B cell (primary cell): ENCODE measurements around the gene CEP295NL. TPM values are rescaled to one million over a fixed set of nuclear protein-coding genes. Genes with fewer than 3 reads are reported as not detected.

Experiments
- ATAC-seq: fragments of 200-7000 bp; cut with Tn5 transposase; one replicate; pipeline ENCODE4 v1.10.0; 2021; ENCODE audit warnings: low read depth, mild to moderate bottlenecking, moderate number of reproducible peaks, moderate library complexity
- CTCF ChIA-PET: fragments of 350-600 bp; sonication (Branson Sonifier 250); formaldehyde crosslinking; loops from one replicate; lab custom pipeline; 2021; ENCODE audit warnings: antibody characterized with exemption, inconsistent platforms; lab: Charles Lee
- POLR2A ChIA-PET: fragments of 350-600 bp; sonication (Branson Sonifier 250); formaldehyde crosslinking; loops from one replicate; lab custom pipeline; 2021; ENCODE audit warnings: antibody characterized with exemption; lab: Charles Lee
- DNase-seq: peaks from one replicate; pipeline ENCODE4 v3.0.0; 2013
- H2AFZ ChIP-seq: 2 replicates; pipeline ENCODE4 v1.6.1; 2012; ENCODE audit warnings: mild to moderate bottlenecking, low read depth, low read length; ENCODE audit not compliant: insufficient read depth, poor library complexity, severe bottlenecking
- H3K27ac ChIP-seq, 2 donors: 1 replicate in 1 of 2; 2 replicates in 1 of 2; pipeline ENCODE4 v1.5.1; 2012 to 2013; ENCODE audit warnings: low read length in 2 of 2, mild to moderate bottlenecking in 2 of 2, moderate library complexity in 1 of 2
- H3K27me3 ChIP-seq, 4 experiments: fragments of 200-600 bp in 1 of 4; sonication (generic) in 1 of 4; replicated peaks in 1 of 4; 1 replicate in 2 of 4; 2 replicates in 2 of 4; pipeline versions ENCODE4 v1.6.1 to v1.7.0; 2013 to 2016; ENCODE audit warnings: low read length in 3 of 4, mild to moderate bottlenecking in 2 of 4, mixed read lengths in 1 of 4, moderate library complexity in 1 of 4; ENCODE audit not compliant: insufficient read depth in 4 of 4, control insufficient read depth in 3 of 4; ENCODE audit errors: control extremely low read depth in 1 of 4
- H3K36me3 ChIP-seq, 2 experiments: replicated peaks in 1 of 2; 1 replicate in 1 of 2; 2 replicates in 1 of 2; pipeline versions ENCODE4 v1.6.1 to v1.7.1; 2013; ENCODE audit warnings: low read length in 1 of 2; ENCODE audit not compliant: insufficient read depth in 2 of 2, control insufficient read depth in 1 of 2; ENCODE audit errors: control extremely low read depth in 1 of 2, extremely low read depth in 1 of 2
- H3K4me1 ChIP-seq, 2 donors: fragments of 200-600 bp in 1 of 2; sonication (generic) in 1 of 2; 1 replicate in 1 of 2; 2 replicates in 1 of 2; pipeline versions ENCODE4 v1.5.1 to v1.6.1; 2013 to 2017; ENCODE audit warnings: low read length in 2 of 2; ENCODE audit not compliant: control insufficient read depth in 2 of 2, insufficient read depth in 2 of 2
- H3K4me2 ChIP-seq: replicated peaks from 2 replicates; pipeline ENCODE3; 2012; ENCODE audit warnings: mild to moderate bottlenecking, low read depth, low read length; ENCODE audit not compliant: poor library complexity, severe bottlenecking
- H3K4me3 ChIP-seq, 5 experiments: fragments of 200-600 bp in 1 of 5; sonication (generic) in 1 of 5; 1 replicate in 3 of 5; 2 replicates in 2 of 5; pipeline versions ENCODE4 v1.5.1 to v1.7.0; 2011 to 2016; ENCODE audit warnings: low read length in 4 of 5, mild to moderate bottlenecking in 4 of 5, low read depth in 2 of 5, control low read depth in 1 of 5, moderate library complexity in 1 of 5; ENCODE audit not compliant: insufficient read depth in 1 of 5; ENCODE audit errors: control extremely low read depth in 1 of 5, extremely low read depth in 1 of 5
- H3K79me2 ChIP-seq: fragments of 200-600 bp; sonication (generic); one replicate; pipeline ENCODE4 v1.6.0; 2016; ENCODE audit warnings: low read length; ENCODE audit not compliant: control insufficient read depth, insufficient read depth
- H3K9ac ChIP-seq: fragments of 200-600 bp; sonication (generic); 2 replicates; pipeline ENCODE4 v1.6.1; 2017; ENCODE audit warnings: mild to moderate bottlenecking, low read length, moderate library complexity
- H3K9me3 ChIP-seq, 3 donors: one replicate each; pipeline versions ENCODE4 v1.6.1 to v1.7.1; 2013; ENCODE audit warnings: low read length in 2 of 3; ENCODE audit not compliant: control insufficient read depth in 2 of 3, insufficient read depth in 1 of 3; ENCODE audit errors: control extremely low read depth in 1 of 3
- H4K20me1 ChIP-seq: 2 replicates; pipeline ENCODE4 v1.6.0; 2012; ENCODE audit warnings: mild to moderate bottlenecking, low read length; ENCODE audit not compliant: insufficient read depth, control insufficient read depth, poor library complexity, severe bottlenecking
- H3K27ac Mint-ChIP-seq: one replicate; pipeline ENCODE4 v1.8.0; 2021; ENCODE audit warnings: mixed read lengths
- H3K27me3 Mint-ChIP-seq: one replicate; pipeline ENCODE4 v1.8.0; 2021; ENCODE audit warnings: mixed read lengths
- H3K4me1 Mint-ChIP-seq: one replicate; pipeline ENCODE4 v1.8.0; 2021; ENCODE audit warnings: mixed read lengths
- H3K4me3 Mint-ChIP-seq: one replicate; pipeline ENCODE4 v1.8.0; 2021; ENCODE audit warnings: mixed read lengths
- H3K9me3 Mint-ChIP-seq: one replicate; pipeline ENCODE4 v1.8.0; 2022; ENCODE audit warnings: mixed read lengths; ENCODE audit not compliant: insufficient read depth
- CTCF ChIP-seq: fragments of 200-600 bp; IDR thresholded peaks from one replicate; pipeline ENCODE4 v1.8.0; 2022; ENCODE audit warnings: antibody characterized with exemption, mild to moderate bottlenecking
- EZH2 ChIP-seq: IDR thresholded peaks from 2 replicates; pipeline ENCODE4 v1.6.1; 2012; ENCODE audit warnings: borderline replicate concordance, low read depth, mild to moderate bottlenecking, moderate library complexity, low read length; ENCODE audit not compliant: insufficient read depth, poor library complexity, severe bottlenecking
- WGBS: methylation state at CpG from one replicate; pipeline ENCODE4 v1.1.5; 2013; ENCODE audit warnings: missing lambda C conversion rate; ENCODE audit not compliant: insufficient coverage; 5-methylcytosine and 5-hydroxymethylcytosine counted together
- intact Hi-C: fragments of 100-400 bp; cut with micrococcal nuclease; formaldehyde crosslinking; loops from one replicate; pipeline ENCODE4 v1.10.0; 2022
- polyA plus RNA-seq: library from polyadenylated mRNA; depleted of rRNA; stranded (reverse); fragments of >200 nt; gene quantifications from 2 replicates; pipeline ENCODE4 v1.2.3, GENCODE V29; 2012
- total RNA-seq, 2 donors: library from RNA; stranded (reverse); fragments of 120-200 nt in 1 of 2; gene quantifications; 1 replicate in 1 of 2; 2 replicates in 1 of 2; pipeline versions ENCODE4 v1.2.3 to v1.2.4, GENCODE V29; 2013 to 2022

Gene CEP295NL
- total and polyA plus RNA-seq, 2 donors (not counting 1 experiment from before 2014, with no cell fraction given) = 0.09 to 1.3 TPM

- no peak overlapping the region for H3K4me3 Mint-ChIP-seq
- Histone ChIP-seq H3K36me3 (no peaks in the 10 kb centered on the region), H3K27me3 (no peaks in the 10 kb centered on the region), H3K9ac (no peak overlapping the region), H3K9me3 (no peaks in the 10 kb centered on the region), H3K79me2 (peaks cover 12% of the 10 kb centered on the region), H4K20me1 (no peaks in the 10 kb centered on the region), H3K27ac (no peak overlapping the region), H3K4me3 (no peak overlapping the region), H2AFZ (no peak overlapping the region), H3K4me1 (no peaks in the 10 kb centered on the region), H3K4me2 (no peak overlapping the region)
- no peak for ATAC-seq
- ChIA-PET POLR2A (no interaction called here), CTCF (interaction anchor here (1.6 kb wide), 1 partner anchor 40 kb away, joined by 4 read pairs; no protein-coding TSS in a partner anchor)
- no peak for TF ChIP-seq CTCF
- TF ChIP-seq EZH2 = no peak
- no peaks in the 10 kb centered on the region for H3K4me1 Mint-ChIP-seq
- intact Hi-C loops = no loop called here
- no peak overlapping the region for H3K27ac Mint-ChIP-seq
- H3K27me3 Mint-ChIP-seq = peaks cover 13% of the 10 kb centered on the region
- no peaks in the 10 kb centered on the region for H3K9me3 Mint-ChIP-seq
- 93% methylated on average over 6 of the region's 7 CpGs for WGBS
- no peak for DNase-seq
Observed at GRCh38 chr17:78905541-78905940, 2.5 kb upstream of the CEP295NL start.

- H4K20me1 ChIP-seq = no peaks in the 10 kb centered on the region
- no peaks in the 10 kb centered on the region for H3K27me3 ChIP-seq
- TF ChIP-seq EZH2 = no peak
- ChIA-PET POLR2A (no interaction called here), CTCF (interaction anchor here (1.6 kb wide), 1 partner anchor 39 kb away, joined by 4 read pairs; no protein-coding TSS in a partner anchor)
- no peak overlapping the region for H3K4me2 ChIP-seq
- DNase-seq (no peak), ATAC-seq (no peak)
- H3K27me3 Mint-ChIP-seq = peaks cover 10% of the 10 kb centered on the region
- 50% methylated on average over 2 of the region's 6 CpGs for WGBS
- no peaks in the 10 kb centered on the region for H3K9me3 Mint-ChIP-seq
- peaks cover 11% of the 10 kb centered on the region for H3K79me2 ChIP-seq
- H3K4me1 Mint-ChIP-seq = no peaks in the 10 kb centered on the region
- no peak overlapping the region for H2AFZ ChIP-seq
- no peak overlapping the region for H3K27ac Mint-ChIP-seq
- intact Hi-C loops = no loop called here
- no peak overlapping the region for H3K27ac ChIP-seq
- H3K4me3 Mint-ChIP-seq = no peak overlapping the region
- H3K36me3 ChIP-seq = no peaks in the 10 kb centered on the region
- no peaks in the 10 kb centered on the region for H3K9me3 ChIP-seq
- no peak overlapping the region for H3K9ac ChIP-seq
- no peak overlapping the region for H3K4me3 ChIP-seq
- no peaks in the 10 kb centered on the region for H3K4me1 ChIP-seq
Observed at GRCh38 chr17:78905116-78905515, 2.1 kb upstream of the CEP295NL start.
